Measurements from ENCODE around the gene NFATC2.

Gene NFATC2

DNA sequence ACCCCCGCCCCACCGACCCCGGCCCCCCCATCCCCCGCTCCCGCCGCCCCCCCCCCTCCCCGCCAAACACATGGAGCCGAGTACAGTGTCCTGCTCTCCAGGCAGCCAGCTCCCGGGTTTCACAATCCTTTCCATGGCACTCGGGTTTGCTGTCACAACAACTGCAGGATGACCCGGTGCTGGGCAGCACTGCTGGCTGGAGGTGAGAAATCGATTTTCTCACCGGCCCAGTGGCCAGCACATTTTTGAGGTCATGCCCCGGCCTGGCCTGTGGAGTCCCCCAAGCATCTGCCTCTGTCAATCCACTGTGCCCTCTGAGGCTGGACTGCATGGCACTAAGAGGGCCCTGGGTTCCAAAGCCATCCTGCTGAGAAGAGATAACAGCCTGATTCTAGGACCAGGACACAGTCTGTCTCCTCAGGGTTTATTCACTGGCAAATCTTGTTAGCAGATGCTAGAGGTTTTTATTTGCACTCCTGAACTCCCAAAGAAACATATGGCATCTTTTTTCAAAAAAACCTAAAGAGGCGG, 129.5 kb downstream of the NFATC2 start:
- peak; percentile 49 for DNase-seq (ENCODE audit: low read depth)

DNA sequence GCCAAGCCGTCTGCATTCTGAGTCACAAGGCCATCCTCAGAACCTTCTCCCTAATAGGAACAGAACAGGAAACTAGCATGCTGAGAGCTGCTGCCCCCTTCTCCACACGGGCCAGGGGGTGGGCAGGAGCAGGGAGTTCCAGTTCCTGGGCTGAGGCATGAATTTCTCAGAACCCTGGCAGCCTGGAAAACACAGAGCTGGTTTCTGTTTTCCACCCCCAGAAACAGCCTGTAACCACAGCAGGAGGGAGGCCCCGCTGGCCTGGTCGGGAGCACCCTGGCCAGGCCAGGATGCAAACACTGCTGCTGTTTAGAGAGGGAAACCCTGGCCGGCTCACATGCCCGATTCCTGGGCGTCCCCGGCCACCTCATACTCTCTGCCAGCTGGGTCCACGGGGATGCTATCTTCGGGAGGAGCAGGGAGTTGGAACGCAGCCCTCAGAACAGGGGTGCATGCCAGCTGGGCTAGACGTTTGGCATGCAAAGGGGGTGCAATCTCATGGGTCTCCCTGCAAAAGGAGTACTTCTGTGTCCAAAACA, 130.1 kb downstream of the NFATC2 start:
- peak; percentile 49 for DNase-seq (ENCODE audit: low read depth)

DNA sequence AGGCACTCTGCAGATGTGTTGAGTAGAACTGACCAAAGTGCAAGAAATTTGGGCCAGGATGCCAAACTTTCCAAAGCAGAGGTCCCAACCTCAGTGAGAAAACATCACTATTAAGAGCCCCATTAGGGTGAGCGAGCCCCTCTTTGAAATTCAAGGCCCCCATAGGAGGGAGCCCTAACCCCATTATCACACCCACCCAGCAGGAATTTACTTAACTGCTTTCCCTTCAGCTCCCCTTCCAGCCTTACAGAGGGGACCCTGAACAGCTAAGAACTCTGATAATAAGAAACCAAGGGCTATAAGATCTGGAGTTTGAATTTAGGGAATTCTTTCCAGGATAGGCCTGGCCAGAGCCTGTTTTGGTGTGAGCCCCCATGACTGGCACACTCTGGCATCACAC, 130.6 kb downstream of the NFATC2 start:
- DNase-seq (ENCODE audit: low read depth): no peak

DNA sequence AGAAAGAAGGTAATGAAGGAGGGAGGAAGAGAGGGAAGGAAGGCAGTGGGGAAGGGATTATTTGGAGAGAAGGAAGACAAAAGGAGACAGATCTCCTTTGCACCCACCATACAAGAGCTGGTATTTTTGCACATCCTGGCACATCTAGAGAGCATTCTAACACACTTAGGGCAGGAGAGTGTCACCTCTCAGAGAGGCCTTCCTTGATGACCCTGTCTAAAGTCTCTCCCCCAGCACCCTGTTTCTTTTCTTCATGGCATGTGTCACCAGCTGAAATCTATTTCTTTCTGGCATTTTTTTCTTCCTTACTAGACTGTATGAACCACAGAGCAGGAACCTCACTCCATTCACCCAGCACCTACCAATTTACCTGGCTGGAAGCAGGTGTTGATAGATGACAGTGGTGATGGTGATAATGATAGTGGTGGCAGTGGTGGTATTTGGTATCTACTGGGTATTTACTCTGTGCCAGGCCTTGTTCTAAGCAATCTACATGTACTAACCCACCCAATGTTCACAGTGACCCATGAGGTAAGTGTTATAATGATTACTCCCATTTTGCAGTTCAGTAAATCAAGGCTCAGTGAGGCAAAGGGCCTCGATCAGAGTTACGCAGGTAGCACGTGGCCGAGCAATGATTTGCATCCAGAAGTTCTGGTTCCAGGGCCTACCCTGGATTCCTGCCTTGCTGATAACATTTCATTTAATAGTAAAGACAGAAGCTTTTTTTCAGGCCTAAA, 131.8 kb downstream of the NFATC2 start:
- no peak for DNase-seq (ENCODE audit: low read depth)

DNA sequence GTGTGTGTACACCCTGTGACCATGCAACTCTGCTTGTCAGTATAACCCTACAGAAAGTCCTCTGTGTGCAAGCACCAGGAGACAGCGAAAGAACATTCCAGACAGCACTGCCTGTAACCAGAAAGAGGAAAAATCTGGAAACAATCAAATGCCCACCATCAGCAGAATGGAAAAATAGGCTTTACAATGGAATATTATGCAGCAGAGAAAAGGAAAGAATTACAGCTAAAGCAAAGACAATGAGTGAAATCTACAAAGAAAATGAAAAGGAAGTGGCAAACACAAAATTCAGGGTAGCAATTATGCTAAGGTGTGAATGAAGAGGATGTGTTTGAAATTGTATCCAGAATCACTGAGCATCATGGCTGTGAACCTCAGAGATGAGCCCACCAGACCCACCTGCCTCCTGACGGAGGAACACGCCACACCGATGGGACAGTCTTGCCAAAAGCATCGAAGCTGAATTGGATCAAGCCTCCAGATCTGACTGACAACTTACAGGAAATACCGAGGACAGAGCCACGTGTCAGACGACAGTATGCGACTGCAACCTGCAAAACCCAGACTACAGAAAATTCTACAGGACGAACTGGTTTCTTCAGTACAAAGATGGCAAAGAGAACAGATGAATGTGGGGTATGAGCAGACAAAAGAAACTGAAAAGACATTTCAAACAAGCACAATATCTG, 133.2 kb downstream of the NFATC2 start:
- no peak for DNase-seq (ENCODE audit: low read depth)

DNA sequence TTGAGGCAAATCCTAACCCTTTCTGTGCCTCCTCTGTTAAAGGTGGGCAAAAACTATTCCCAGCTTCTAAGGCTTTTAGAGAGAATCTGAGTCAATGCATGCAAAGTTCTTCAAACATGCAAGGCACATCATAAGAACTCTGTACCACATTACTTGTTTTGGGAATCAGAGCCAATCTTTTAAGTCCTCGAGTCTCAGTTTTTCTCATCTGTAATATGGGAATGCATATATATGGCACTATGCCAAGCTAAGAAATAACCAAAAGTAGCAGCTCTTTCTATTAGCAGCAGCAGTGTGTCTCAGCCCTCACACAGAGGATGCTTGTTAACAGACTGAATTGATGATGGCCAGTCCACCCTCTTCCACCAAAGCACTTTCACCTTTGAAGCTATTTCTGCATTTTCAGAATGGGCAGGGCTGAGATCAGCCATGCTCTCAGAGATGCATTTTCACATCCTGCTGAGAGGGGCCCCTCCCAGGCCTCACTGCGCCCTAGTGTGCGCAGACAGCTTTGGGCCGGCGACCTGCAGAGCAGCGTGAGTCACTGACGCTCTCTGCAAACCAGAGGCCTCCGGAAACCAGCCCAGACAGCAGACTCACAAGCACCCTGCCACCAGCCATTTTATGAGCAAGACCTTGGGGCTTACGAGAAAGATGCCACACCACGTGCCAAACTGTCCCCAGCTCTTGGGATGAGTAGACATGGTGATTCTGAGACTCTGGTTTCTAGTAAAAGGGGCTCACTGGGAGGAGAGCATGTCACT, 138.0 kb downstream of the NFATC2 start:
- DNase-seq (ENCODE audit: low read depth): no peak

DNA sequence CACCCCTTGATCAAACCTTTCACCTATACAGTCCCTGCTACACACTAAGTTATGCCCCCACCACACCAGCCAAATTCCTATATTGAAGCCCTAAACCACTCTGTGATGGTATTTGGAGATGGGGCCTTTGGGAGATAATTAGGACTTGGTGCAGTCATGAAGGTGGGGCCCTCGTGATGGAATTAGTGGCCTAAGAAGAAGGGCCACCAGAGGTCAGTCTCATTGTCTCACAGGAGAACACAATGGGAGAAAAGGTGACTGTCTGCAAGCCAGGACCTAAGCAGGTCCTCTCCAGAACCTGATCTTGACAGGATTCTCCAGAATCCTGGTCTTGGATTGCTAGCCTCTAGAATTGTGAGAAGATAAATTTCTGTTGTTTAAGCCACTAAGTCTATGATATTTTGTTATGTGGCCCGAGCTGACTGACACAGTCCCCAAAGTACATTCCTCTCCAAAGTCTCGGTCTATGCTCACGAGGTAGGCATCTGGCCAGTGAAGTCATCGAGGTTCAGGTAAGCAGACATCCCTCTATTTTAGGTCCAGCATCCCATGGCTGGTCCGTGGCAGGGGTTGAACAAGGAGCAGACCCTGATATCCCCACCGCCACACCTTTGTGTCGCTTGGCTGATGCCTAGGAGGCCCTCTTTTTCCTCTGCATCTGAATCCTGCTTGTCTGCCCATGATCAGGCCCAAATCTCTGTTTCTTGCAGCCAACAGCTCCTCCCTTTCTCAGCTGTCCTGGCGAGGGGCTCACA, 138.9 kb downstream of the NFATC2 start:
- no peak for DNase-seq (ENCODE audit: low read depth)

DNA sequence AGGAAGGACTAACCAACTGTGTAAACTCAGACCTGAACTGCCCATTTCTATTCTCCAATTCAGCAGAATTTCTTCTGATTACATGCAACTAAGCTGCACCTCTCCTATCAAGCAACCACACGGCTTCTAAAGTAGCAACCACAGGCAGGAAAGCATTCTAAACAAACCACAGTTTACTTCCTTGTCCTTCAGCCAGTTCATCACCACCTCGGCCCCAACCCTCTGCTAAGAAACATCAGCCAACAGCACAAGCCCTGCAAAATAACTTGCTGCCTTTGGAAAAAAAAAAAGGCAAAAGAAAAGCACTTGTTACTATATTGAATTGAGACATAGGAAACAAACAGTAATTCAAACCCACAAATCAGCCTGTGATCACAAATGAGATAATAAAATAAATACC, 140.3 kb downstream of the NFATC2 start:
- DNase-seq (ENCODE audit: low read depth): peak; percentile 6

DNA sequence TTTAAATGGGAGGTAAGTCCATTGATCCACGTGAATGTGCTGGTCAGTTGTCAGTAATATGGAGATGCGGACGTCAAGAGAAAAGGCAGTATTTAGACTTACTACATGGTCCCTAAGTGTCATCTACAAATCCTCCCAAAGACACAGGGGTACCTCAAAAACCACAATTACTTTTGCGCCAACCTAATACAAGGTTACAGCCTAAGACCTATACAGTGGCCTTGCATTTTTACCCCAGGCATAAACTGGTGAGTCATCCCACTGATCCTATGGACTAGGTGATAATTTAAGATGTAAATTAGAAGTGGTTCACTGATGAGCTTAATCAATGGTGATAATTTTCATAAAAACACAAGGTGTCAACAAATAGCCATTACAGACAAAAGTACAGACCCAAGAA, 141.0 kb downstream of the NFATC2 start:
- no peak for DNase-seq (ENCODE audit: low read depth)

DNA sequence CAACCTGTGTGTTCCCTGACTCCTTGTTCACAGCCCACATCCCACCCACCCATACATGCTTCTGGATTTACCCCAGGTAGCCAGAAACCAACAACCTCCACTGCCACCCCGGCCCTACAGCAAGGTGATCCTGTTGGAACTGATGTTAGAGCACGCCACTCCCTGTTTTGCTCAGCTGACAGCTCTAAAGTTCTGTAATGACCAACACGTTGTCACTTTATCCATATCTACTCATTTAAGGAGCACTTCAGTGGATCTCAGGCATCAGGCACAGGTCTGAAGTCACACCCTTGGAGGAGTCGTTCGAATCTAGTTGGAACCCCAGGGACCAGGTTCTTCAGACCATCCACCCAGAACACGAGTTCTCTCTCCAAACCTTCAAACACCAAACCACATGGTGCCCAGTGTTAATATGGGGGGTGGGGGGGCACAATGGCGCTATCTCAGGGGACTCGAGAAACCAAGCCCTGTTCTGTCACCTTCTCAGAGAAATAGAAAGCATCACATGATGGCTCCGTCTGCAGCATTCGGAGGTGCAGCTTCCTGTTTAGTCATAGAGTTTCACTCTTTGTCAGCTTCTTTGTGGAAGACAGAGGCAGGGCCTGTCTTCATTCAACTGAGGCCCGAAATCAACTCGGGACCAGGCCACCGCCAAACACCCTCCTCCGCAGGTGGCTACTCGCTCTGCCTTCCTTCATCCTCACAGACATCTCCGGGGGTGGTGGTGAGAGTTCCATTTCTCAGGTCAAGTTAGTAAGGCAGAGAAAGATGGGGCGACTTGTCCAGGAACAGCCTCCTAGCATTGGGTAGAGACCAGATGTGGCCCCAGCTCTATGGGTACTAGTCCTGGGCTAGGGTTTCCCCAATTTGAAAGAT, 142.2 kb downstream of the NFATC2 start:
- DNase-seq (ENCODE audit: low read depth): no peak

DNA sequence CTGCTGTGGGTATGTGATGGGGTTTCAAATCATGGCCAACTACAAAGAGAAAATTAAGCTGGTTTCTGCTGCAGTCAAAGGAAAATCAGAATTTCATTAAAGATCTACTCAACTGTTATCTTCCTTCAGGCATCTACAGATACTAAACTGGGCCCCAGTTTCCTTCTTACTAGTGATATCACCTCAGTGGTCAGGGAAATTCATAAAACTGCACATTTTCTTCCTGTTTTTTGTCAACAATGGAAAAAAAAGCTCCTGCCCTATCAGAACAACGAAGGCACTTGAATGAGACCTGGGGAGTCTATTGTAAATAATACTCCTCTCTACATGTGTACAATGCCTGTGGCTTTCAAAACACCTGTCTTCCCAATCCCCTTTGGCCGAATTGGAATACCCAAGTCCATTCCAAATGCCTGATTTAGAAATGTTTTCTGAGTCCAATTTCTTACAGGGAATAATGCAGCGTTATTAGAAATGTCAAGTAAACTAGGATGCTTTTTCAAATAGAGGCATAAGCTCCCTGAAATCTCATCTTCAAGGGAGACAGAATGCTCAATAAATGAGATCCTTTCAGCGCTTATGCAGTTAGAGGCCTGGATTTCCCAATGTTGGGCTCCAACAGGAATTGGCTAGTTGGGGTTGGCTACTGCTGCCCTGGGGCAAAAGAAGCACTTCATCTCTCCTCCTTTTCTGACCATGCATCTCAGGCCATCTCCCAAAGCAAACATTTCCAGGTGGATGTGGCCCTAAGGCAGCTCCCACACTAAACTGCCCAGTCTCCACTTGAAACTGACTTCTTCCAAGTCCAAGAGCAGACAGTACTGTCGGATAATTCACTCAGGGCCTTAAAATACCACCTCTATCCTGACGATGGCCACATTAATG, 143.3 kb downstream of the NFATC2 start:
- DNase-seq (ENCODE audit: low read depth): no peak

DNA sequence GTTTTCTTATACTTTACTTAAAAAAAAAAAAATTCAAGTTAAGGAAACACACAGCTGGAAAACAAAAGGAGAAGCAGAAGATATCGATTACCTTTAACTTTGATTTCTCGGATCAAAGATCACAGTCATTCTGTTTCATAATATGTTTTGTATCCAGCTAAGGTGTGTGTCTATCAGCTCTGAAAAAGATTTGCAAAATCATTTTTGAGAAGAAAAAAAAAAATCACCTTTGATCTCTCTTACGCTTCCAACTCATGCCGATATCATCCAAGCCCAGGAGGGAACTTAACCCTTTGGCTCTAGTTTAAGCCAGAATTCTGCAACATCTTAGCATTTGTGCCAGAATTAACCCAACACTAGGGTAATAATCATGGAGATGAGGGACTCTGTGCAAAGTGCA, 144.0 kb downstream of the NFATC2 start:
- no peak for DNase-seq (ENCODE audit: low read depth)

DNA sequence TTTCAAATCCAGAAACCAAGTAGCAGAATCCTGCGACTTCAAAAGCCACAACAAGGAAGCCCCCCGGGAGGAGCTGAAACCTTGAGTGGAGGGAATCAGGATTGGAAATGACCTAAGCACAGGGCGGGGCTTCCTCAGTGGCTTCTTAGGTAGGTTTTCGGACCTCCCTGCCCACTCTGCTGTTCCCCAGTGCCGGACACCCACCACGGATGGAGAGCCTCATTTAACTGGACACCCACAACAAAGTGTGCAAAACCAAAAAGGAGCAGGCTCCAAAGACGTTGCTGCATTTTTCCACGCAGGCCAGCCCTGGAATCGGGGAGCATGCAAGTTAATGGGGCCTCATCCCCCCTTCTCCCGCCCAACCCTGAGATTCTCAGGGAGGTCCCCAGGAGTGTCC, 144.4 kb downstream of the NFATC2 start:
- no peak for DNase-seq (ENCODE audit: low read depth)

DNA sequence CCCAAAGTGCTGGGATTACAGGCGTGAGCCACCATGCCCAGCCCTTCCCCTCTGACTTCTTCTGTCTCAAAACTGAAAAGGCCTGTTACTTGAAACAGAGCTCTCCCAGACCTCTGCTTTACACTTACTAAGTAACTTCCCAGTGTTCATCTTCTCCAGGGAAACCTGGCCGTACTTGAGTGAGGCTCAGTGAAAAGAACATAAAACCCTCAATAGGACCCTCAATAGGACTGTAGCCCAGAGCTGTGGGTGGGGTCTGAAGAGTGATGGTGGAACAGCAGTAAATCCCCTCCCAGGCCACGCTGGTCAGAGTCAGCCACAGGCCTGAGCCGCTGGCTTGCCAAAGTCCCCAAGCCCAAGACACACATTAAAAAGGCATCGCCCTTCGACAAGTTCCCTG, 145.4 kb downstream of the NFATC2 start:
- no peak for DNase-seq (ENCODE audit: low read depth)

DNA sequence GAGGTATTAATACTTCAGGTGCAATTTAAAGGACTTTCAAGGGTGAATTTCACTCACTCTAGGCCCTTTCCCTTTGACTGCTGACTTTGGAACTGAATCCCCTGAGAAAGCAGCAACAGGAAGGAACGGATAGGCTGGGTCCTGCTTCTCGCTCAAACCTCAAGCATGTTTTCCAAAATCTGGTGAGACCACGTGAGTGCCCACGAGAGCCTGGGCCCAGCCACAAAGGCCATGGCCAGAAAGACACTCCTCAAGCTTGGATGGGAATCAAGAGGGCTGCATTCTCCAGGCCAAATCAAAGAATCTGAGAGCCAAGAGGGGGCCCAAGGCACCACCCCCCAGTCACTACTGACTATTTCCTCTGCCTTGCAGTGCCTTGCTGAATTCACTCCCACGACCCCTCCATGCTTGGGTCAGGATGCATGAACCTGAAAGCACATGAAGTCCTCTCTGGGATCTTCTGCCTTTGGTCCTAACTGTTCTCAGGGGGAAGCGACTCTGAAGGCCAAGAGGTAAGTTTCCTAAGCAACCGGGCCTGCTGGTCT, 146.1 kb downstream of the NFATC2 start:
- no peak for DNase-seq (ENCODE audit: low read depth)

DNA sequence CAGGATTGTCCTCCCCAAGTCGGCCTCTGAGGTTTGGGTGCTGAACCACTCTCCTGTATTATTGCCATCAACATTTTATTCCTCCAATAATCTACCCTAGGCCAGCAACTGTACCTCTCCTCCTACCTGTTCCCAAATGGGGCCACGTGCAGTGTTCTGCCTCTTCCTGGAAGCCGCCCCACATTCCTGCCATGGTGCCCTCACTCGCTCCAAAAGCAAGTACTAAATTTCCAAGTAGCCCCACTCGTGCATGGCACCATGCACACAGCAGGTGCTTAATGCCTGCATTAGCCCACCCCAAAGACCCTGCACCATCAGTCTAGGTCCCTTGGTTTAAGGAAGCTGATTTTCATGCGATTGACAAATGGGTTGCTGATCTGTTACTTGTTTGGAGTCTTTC, 147.8 kb downstream of the NFATC2 start:
- no peak for DNase-seq (ENCODE audit: low read depth)

DNA sequence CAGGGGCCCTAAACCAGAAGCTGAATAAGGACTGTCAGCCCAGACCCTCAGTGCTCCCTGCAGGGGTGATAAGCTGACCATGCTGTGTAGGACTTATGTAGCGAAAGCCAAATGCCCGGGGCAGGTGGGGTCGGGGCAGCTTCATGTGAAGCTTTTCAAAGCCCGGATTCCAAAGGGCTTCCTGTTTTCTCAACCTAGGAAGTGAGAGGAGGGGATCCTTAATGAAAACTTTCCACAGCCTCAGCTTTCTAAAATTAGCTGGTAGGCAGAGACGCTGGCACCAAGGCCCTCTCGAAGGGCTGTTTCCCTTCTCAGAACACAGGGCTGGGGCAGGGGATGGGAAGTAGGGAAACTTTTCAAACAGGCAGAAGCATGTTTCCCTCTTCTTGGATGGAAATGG, 148.9 kb downstream of the NFATC2 start:
- no peak for DNase-seq (ENCODE audit: low read depth)

DNA sequence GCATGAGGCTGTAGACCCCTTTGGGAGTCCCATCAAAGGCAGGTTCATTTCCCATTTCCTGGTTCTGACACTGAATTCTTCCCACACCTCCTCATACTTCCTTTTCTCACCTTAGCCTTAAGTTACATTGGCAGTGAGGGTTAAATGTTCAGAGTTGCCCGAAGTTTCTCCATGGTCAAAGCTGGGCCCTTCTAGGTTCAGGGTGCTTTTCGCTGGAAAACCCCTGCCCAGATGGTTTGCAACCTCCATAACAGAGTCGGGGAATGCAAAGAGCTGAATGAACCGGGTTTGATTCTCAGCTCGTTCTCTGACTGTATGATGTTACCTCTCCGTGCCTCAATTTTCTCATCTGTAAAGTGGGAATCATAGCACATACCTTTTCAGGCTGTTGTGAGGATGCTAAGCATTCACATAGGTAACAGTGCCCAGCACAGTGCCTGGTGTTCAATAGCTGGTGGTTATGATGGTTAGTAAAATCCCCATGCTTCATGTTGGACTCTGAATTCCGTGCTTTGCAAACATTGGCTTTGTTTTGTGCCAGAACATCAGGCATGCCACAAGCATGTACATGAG, 149.8 kb downstream of the NFATC2 start:
- no peak for DNase-seq (ENCODE audit: low read depth)

DNA sequence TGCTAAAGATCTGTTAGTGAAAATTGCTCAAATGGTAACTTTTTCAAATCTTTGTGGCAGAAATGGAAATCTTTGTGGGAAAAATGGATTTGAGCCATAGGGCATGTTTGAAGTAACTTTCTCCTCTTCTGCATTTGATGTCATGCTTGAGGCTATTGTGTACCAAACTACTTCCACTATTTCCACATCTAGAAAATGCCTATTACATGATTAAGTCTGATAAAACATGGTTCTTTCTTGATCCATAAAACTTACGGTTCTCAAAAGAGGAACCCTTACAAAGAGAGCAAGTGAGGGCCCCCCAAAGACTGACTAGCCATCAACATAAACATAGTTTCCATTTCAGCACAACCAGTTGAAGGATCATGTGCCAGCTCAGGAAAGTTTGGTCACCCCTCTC, 150.6 kb downstream of the NFATC2 start:
- no peak for DNase-seq (ENCODE audit: low read depth)
